IMR-90 (cell line): ENCODE measurements around the gene KLF17. TPM values are rescaled to one million over a fixed set of nuclear protein-coding genes. Genes with fewer than 3 reads are reported as not detected.

ENCODE experiments used
- ATAC-seq: fragments of 200-7000 bp; cut with Tn5 transposase; 2 replicates; pipeline ENCODE4 v1.9.1; 2020; ENCODE audit warnings: low read depth, mild to moderate bottlenecking, moderate library complexity
- BruUV-seq: library from RNA; stranded (reverse); fragments of 400-500 nt; replicated peaks from 2 replicates; lab custom pipeline; 2021; lab: Mats Ljungman, UMichigan
- CTCF ChIA-PET: fragments of 300-600 bp; formaldehyde crosslinking; extraction: SDS; loops from one replicate; lab custom pipeline; 2021; ENCODE audit warnings: antibody characterized with exemption; lab: Yijun Ruan, JAX
- POLR2A ChIA-PET: fragments of 300-600 bp; sonication (Branson Sonifier 250); formaldehyde crosslinking; loops from one replicate; lab custom pipeline; 2022; ENCODE audit warnings: antibody characterized with exemption; ENCODE audit not compliant: unreplicated experiment; lab: Charles Lee
- DNase-seq: peaks from one replicate; pipeline ENCODE4 v3.0.0; 2013
- H2AFZ ChIP-seq: replicated peaks from 2 replicates; pipeline ENCODE3; 2013; ENCODE audit warnings: low read length, mild to moderate bottlenecking; ENCODE audit not compliant: poor library complexity
- H2AK5ac ChIP-seq: 2 replicates; pipeline ENCODE4 v1.6.1; 2013; ENCODE audit warnings: low read depth, low read length, inconsistent platforms
- H2AK9ac ChIP-seq: replicated peaks from 2 replicates; pipeline ENCODE3; 2013; ENCODE audit warnings: mild to moderate bottlenecking, low read depth, low read length, moderate library complexity; ENCODE audit not compliant: poor library complexity
- H2BK120ac ChIP-seq: 2 replicates; pipeline ENCODE4 v1.6.1; 2013; ENCODE audit warnings: low read depth, low read length, inconsistent platforms
- H2BK15ac ChIP-seq: 3 replicates; pipeline ENCODE4 v1.6.1; 2013; ENCODE audit warnings: low read depth, low read length, inconsistent platforms
- H2BK20ac ChIP-seq: 2 replicates; pipeline ENCODE4 v1.6.1; 2013; ENCODE audit warnings: low read depth, mild to moderate bottlenecking, inconsistent platforms, low read length, moderate library complexity
- H2BK5ac ChIP-seq: 2 replicates; pipeline ENCODE4 v1.6.1; 2013; ENCODE audit warnings: mild to moderate bottlenecking, low read depth, low read length, inconsistent platforms; ENCODE audit not compliant: poor library complexity, severe bottlenecking
- H3K14ac ChIP-seq: replicated peaks from 2 replicates; pipeline ENCODE4 v1.6.1; 2013; ENCODE audit warnings: low read depth, low read length, inconsistent platforms
- H3K18ac ChIP-seq: 2 replicates; pipeline ENCODE4 v1.6.1; 2013; ENCODE audit warnings: low read depth, low read length, control low read depth
- H3K23ac ChIP-seq: 2 replicates; pipeline ENCODE4 v1.6.1; 2013; ENCODE audit warnings: low read depth, low read length, inconsistent platforms
- H3K27ac ChIP-seq: 2 replicates; pipeline ENCODE4 v1.5.1; 2013; ENCODE audit warnings: mild to moderate bottlenecking, control low read depth, low read length; ENCODE audit not compliant: insufficient read depth
- H3K27me3 ChIP-seq: 2 replicates; pipeline ENCODE4 v1.6.1; 2013; ENCODE audit warnings: low read length; ENCODE audit not compliant: control insufficient read depth, insufficient read depth
- H3K36me3 ChIP-seq: 2 replicates; pipeline ENCODE4 v1.6.1; 2013; ENCODE audit warnings: low read length, mixed read lengths; ENCODE audit not compliant: control insufficient read depth, insufficient read depth
- H3K4ac ChIP-seq: 2 replicates; pipeline ENCODE4 v1.6.1; 2013; ENCODE audit warnings: low read depth, low read length, inconsistent platforms
- H3K4me1 ChIP-seq: 2 replicates; pipeline ENCODE4 v1.6.1; 2013; ENCODE audit warnings: low read length, mixed read lengths; ENCODE audit not compliant: control insufficient read depth, insufficient read depth
- H3K4me2 ChIP-seq: 2 replicates; pipeline ENCODE4 v1.6.1; 2013; ENCODE audit warnings: low read depth, mild to moderate bottlenecking, control low read depth, low read length, moderate library complexity
- H3K4me3 ChIP-seq: 2 replicates; pipeline ENCODE4 v1.5.1; 2013; ENCODE audit warnings: low read depth, mild to moderate bottlenecking, control low read depth, low read length, moderate library complexity; ENCODE audit not compliant: insufficient read depth
- H3K56ac ChIP-seq: 2 replicates; pipeline ENCODE4 v1.6.1; 2013; ENCODE audit warnings: low read length, inconsistent platforms; ENCODE audit not compliant: insufficient read depth; ENCODE audit errors: extremely low read depth
- H3K79me1 ChIP-seq, 2 experiments: 2 replicates each; pipeline ENCODE4 v1.6.1; 2013; ENCODE audit warnings: low read length in 2 of 2, inconsistent platforms in 1 of 2, low read depth in 1 of 2
- H3K9ac ChIP-seq: 2 replicates; pipeline ENCODE4 v1.6.1; 2013; ENCODE audit warnings: low read depth, low read length, control low read depth
- H3K9me1 ChIP-seq: 2 replicates; pipeline ENCODE4 v1.6.1; 2013; ENCODE audit warnings: low read length, inconsistent platforms; ENCODE audit not compliant: insufficient read depth
- H3K9me3 ChIP-seq: 2 replicates; pipeline ENCODE4 v1.6.1; 2013; ENCODE audit warnings: low read length; ENCODE audit not compliant: control insufficient read depth, insufficient read depth
- H4K20me1 ChIP-seq: 2 replicates; pipeline ENCODE4 v1.6.1; 2013; ENCODE audit warnings: low read length, inconsistent platforms; ENCODE audit not compliant: insufficient read depth
- H4K5ac ChIP-seq: 2 replicates; pipeline ENCODE4 v1.6.1; 2013; ENCODE audit warnings: mild to moderate bottlenecking, low read depth, low read length, control low read depth
- H4K8ac ChIP-seq, 2 experiments: 2 replicates each; pipeline ENCODE4 v1.6.1; 2013; ENCODE audit warnings: low read depth in 2 of 2, low read length in 2 of 2, control low read depth in 1 of 2, inconsistent platforms in 1 of 2
- H4K91ac ChIP-seq: 2 replicates; pipeline ENCODE4 v1.6.1; 2013; ENCODE audit warnings: low read depth, low read length, inconsistent platforms; ENCODE audit not compliant: insufficient read depth
- FOS ChIP-seq: fragments of 150-350 bp; IDR thresholded peaks from 2 replicates; pipeline ENCODE4 v1.6.1; 2016; ENCODE audit warnings: low read depth, low read length
- WGBS, 2 experiments: methylation state at CpG; one replicate each; pipeline versions ENCODE4 v1.1.5 to v1.1.7; 2013; ENCODE audit warnings: missing lambda C conversion rate in 2 of 2; ENCODE audit not compliant: insufficient read length in 1 of 2; ENCODE audit errors: extremely low coverage in 2 of 2; 5-methylcytosine and 5-hydroxymethylcytosine counted together
- dilution Hi-C: fragments of 300-500 bp; cut with HindIII; formaldehyde crosslinking; loops from one replicate; pipeline ENCODE4 v1.14.3; 2018; ENCODE audit warnings: low sequenced_read_pairs; ENCODE audit not compliant: unreplicated experiment
- in situ Hi-C: fragments of 300-500 bp; cut with MboI; formaldehyde crosslinking; loops from 3 replicates; pipeline ENCODE4 v1.14.3; 2019; ENCODE audit warnings: low sequenced_read_pairs, inconsistent platforms, mixed read lengths
- intact Hi-C: fragments of 100-400 bp; cut with micrococcal nuclease; formaldehyde crosslinking; loops from 2 replicates; pipeline ENCODE4 v1.10.0; 2022
- polyA plus RNA-seq, 3 experiments: library from polyadenylated mRNA; depleted of rRNA; stranded (reverse); fragments of >200 nt; gene quantifications; 2 replicates each; pipeline ENCODE4 v1.2.3, GENCODE V29; 2012; ENCODE audit warnings: low replicate concordance in 1 of 3
- total RNA-seq: library from RNA; depleted of rRNA; stranded (reverse); fragments of >200 nt; gene quantifications from 2 replicates; pipeline ENCODE4 v1.2.3, GENCODE V29; 2012

The KLF17 gene
- total and polyA plus RNA-seq, 2 of the 4 experiments (the other 2 are of a cell fraction) = 0.17 to 0.36 TPM

DNA sequence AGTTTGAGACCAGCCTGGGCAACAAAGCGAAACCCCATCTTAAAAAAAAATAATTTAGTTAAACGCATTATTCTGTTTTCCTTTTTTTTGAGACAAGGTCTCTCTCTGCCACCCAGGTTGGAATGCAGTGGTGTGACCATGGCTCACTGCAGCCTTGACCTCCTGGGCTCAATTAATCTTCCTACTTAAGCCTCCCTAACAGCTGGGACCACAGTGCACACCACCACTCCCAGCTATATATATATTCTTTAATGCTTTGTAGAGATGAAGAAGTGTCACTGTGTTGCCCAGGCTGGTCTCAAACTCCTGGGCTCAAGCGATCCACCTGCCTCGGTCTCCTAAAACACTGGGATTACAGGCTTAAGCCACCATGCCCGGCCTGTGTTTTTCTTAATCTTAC is 7.7 kb upstream of the KLF17 start:
- H4K8ac ChIP-seq = no peak overlapping the region
- H3K27ac ChIP-seq = no peak overlapping the region
- H3K9ac ChIP-seq = no peak overlapping the region
- no peak for TF ChIP-seq FOS
- H2AK5ac ChIP-seq = no peak overlapping the region
- no peak overlapping the region for H3K4me2 ChIP-seq
- dilution Hi-C loops = no loop called here
- no peak overlapping the region for H2BK20ac ChIP-seq
- no peak overlapping the region for H2BK15ac ChIP-seq
- H3K4me1 ChIP-seq = no peaks in the 10 kb centered on the region
- no peak overlapping the region for H2BK120ac ChIP-seq
- no peak for DNase-seq
- in situ Hi-C loops = no loop called here
- H3K9me1 ChIP-seq = no peaks in the 10 kb centered on the region
- ATAC-seq = no peak
- no peak overlapping the region for H4K91ac ChIP-seq
- H3K56ac ChIP-seq = no peak overlapping the region
- no peak overlapping the region for H3K14ac ChIP-seq
- no peak overlapping the region for H3K18ac ChIP-seq
- no peaks in the 10 kb centered on the region for H3K79me1 ChIP-seq
- no peak overlapping the region for H3K4ac ChIP-seq
- H3K9me3 ChIP-seq = no peaks in the 10 kb centered on the region
- CTCF ChIA-PET = no interaction called here
- no TSS peak for BruUV-seq
- 93% methylated on average over 2 of the region's 5 CpGs; no CpG with 5 or more reads in 1 of the 2 experiments for WGBS, 2 experiments
- H3K27me3 ChIP-seq = no peaks in the 10 kb centered on the region; the same call in 1 of the 2 replicates
- H3K4me3 ChIP-seq = no peak overlapping the region
- intact Hi-C loops = no loop called here
- no peak overlapping the region for H2AK9ac ChIP-seq
- H4K20me1 ChIP-seq = no peaks in the 10 kb centered on the region
- no peak overlapping the region for H4K5ac ChIP-seq
- H3K36me3 ChIP-seq = no peaks in the 10 kb centered on the region
- H2AFZ ChIP-seq = no peak overlapping the region
- POLR2A ChIA-PET = no interaction called here
- no peak overlapping the region for H3K23ac ChIP-seq
- H2BK5ac ChIP-seq = no peak overlapping the region
